Ovary (tissue), 9 donors: Measurements from ENCODE around the gene DBH. TPM values are rescaled to one million over a fixed set of nuclear protein-coding genes. Genes with fewer than 3 reads are reported as not detected.

Experiments used
- DNase-seq, 5 donors: peaks; one replicate each; pipeline ENCODE4 v3.0.0-alpha.2; 2019 to 2020
- H3K27ac ChIP-seq, 2 donors: fragments of 200-600 bp; one replicate each; pipeline versions ENCODE4 v1.5.1 to v1.8.0; 2019 to 2022
- H3K27me3 ChIP-seq: fragments of 200-600 bp; one replicate; pipeline ENCODE4 v1.8.0; 2022
- H3K36me3 ChIP-seq: fragments of 200-600 bp; sonication (generic); one replicate; pipeline ENCODE4 v1.5.1; 2019
- H3K4me1 ChIP-seq: one replicate; pipeline ENCODE4 v1.8.1; 2013; ENCODE audit warnings: mild to moderate bottlenecking, moderate library complexity; ENCODE audit not compliant: insufficient read depth
- H3K4me3 ChIP-seq: fragments of 200-600 bp; sonication (generic); one replicate; pipeline ENCODE4 v1.5.1; 2017
- H3K9me3 ChIP-seq, 2 donors: fragments of 200-600 bp in 1 of 2; sonication (generic) in 1 of 2; one replicate each; pipeline versions ENCODE4 v1.5.1 to v1.8.1; 2013 to 2019; ENCODE audit warnings: mild to moderate bottlenecking in 1 of 2, moderate library complexity in 1 of 2
- CTCF ChIP-seq, 3 donors: fragments of 450-650 bp in 2 of 3; fragments of 200-600 bp in 1 of 3; IDR thresholded peaks; one replicate each; pipeline versions ENCODE4 v1.5.1 to v1.8.0; 2016 to 2022; ENCODE audit warnings: antibody characterized with exemption in 3 of 3, mild to moderate bottlenecking in 1 of 3
- EP300 ChIP-seq: sonication (generic); formaldehyde crosslinking; IDR thresholded peaks from one replicate; pipeline ENCODE4 v1.6.1; 2017; ENCODE audit warnings: antibody characterized with exemption
- POLR2A ChIP-seq: fragments of 450-650 bp; IDR thresholded peaks from one replicate; pipeline ENCODE4 v1.6.1; 2017; ENCODE audit warnings: antibody characterized with exemption, mild to moderate bottlenecking, moderate library complexity
- WGBS, 3 donors: extraction: QIAGEN DNeasy Blood & Tissue Kit in 1 of 3; methylation state at CpG; one replicate each; pipeline versions ENCODE4 v1.1.5 to v1.1.7; 2013 to 2017; 5-methylcytosine and 5-hydroxymethylcytosine counted together
- intact Hi-C, 4 donors: fragments of 100-400 bp; cut with DNase I; formaldehyde crosslinking; loops; one replicate each; pipeline versions ENCODE4 v1.11.0 to v1.15.1; 2022 to 2023
- polyA plus RNA-seq, 2 donors: library from polyadenylated mRNA; stranded (reverse); fragments of 200-250 nt in 1 of 2; fragments of 350-450 nt in 1 of 2; fragmentation: Illumina TruSeq in 1 of 2; extraction: RNeasy Lipid Tissue Mini Kit (QIAGEN cat#74804) in 1 of 2; gene quantifications; one replicate each; pipeline ENCODE4 v1.2.3, GENCODE V29; 2013 to 2014
- total RNA-seq, 7 donors: library from RNA; depleted of rRNA in 2 of 7; stranded (reverse); fragments of >200 nt in 2 of 7; fragmentation: NEBNext Ultra II Directional in 3 of 7; extraction: Animal tissue kit (Norgen Biotek cat#: 25700) in 3 of 7; gene quantifications; one replicate each; pipeline versions ENCODE4 v1.1.0 to v1.2.4, GENCODE V29; 2016 to 2023
- donor health status: DM: no; HTN: no; CAD: no; lungs with moderate emphysema.
- donor health status: DM: no; HTN: no; CAD: no.
- donor health status: Bipolar disorder and iron deficiency.
- donor health status: DM: yes; HTN: yes; CAD: no.
- donor health status: DM: no; HTN: no; CAD: no.
- donor health status: DM: yes; HTN: yes; CAD: no.

DBH gene
- total and polyA plus RNA-seq, 9 donors, result 0.28 TPM; not detected in 8

- no peaks in the 10 kb centered on the region for H3K4me1 ChIP-seq
- H3K27ac ChIP-seq, result no peak overlapping the region
- H3K9me3 ChIP-seq, result no peaks in the 10 kb centered on the region
- H3K36me3 ChIP-seq, result no peaks in the 10 kb centered on the region
- intact Hi-C loops, result no loop called here
- no peak for TF ChIP-seq POLR2A
- TF ChIP-seq CTCF (IDR thresholded peaks at IDR 0.05), result no peak
- no peak for TF ChIP-seq EP300
- H3K4me3 ChIP-seq, result no peak overlapping the region
- no peaks in the 10 kb centered on the region for H3K27me3 ChIP-seq
- no peak for DNase-seq
- 38 to 51% (median 46%) methylated on average over 27 of the region's 27 CpGs for WGBS, 3 donors
Observed at GRCh38 chr9:133632806-133633680, 3.1 kb upstream of the DBH start.

- H3K27me3 ChIP-seq, result no peaks in the 10 kb centered on the region
- no peaks in the 10 kb centered on the region for H3K36me3 ChIP-seq
- WGBS, 3 donors, result 30 to 39% (median 30%) methylated on average over 8 of the region's 8 CpGs
- H3K27ac ChIP-seq, result no peak overlapping the region
- TF ChIP-seq EP300 (no peak), CTCF (IDR thresholded peaks at IDR 0.05) (no peak), POLR2A (no peak)
- intact Hi-C loops, result no loop called here
- no peak overlapping the region for H3K4me3 ChIP-seq
- H3K4me1 ChIP-seq, result no peaks in the 10 kb centered on the region
- H3K9me3 ChIP-seq, result no peaks in the 10 kb centered on the region
- no peak for DNase-seq
Observed at GRCh38 chr9:133633681-133634080, 2.5 kb upstream of the DBH start.

- Histone ChIP-seq H3K27me3 (no peaks in the 10 kb centered on the region), H3K9me3 (no peaks in the 10 kb centered on the region), H3K4me3 (no peak overlapping the region), H3K4me1 (no peaks in the 10 kb centered on the region), H3K36me3 (no peaks in the 10 kb centered on the region), H3K27ac (no peak overlapping the region)
- DNase-seq, result no peak
- TF ChIP-seq POLR2A, result no peak
- TF ChIP-seq EP300, result no peak
- TF ChIP-seq CTCF (IDR thresholded peaks at IDR 0.05), result no peak
- intact Hi-C loops, result no loop called here
- 21 to 31% (median 25%) methylated on average over 24 of the region's 24 CpGs for WGBS, 3 donors
Observed at GRCh38 chr9:133634081-133634691, 2.0 kb upstream of the DBH start.

GRCh38 chr9:133635098-133635497 is 1.1 kb upstream of the DBH start:
- Histone ChIP-seq H3K4me1 (no peaks in the 10 kb centered on the region), H3K4me3 (no peak overlapping the region), H3K9me3 (no peaks in the 10 kb centered on the region), H3K27me3 (no peaks in the 10 kb centered on the region), H3K27ac (no peak overlapping the region), H3K36me3 (no peaks in the 10 kb centered on the region)
- WGBS, 3 donors, result 34 to 57% (median 42%) methylated on average over 6 of the region's 6 CpGs
- intact Hi-C loops, result no loop called here
- TF ChIP-seq CTCF (IDR thresholded peaks at IDR 0.05) (no peak), EP300 (no peak), POLR2A (no peak)
- no peak for DNase-seq
